Subcutaneous abdominal adipose tissue (tissue), 5 donors: Measurements from ENCODE around the gene SS18L1.
A peak's percentile ranks its signal among the peaks of the same experiment; 100 is the strongest.
"Not testable (repeated sequence)": the region's sequence is repeated elsewhere in the genome, so short reads cannot be mapped to it uniquely, and the experiment has no call there.

Source experiments
- H3K27ac ChIP-seq: one replicate; pipeline ENCODE4 v1.7.0; 2013; ENCODE audit warnings: low read depth, mild to moderate bottlenecking, inconsistent platforms, low read length, moderate library complexity
- H3K27me3 ChIP-seq, 5 donors: one replicate each; pipeline ENCODE4 v1.7.0; 2013; ENCODE audit warnings: low read length in 5 of 5, inconsistent platforms in 1 of 5; ENCODE audit not compliant: control insufficient read depth in 5 of 5, insufficient read depth in 4 of 5
- H3K36me3 ChIP-seq, 5 donors: one replicate each; pipeline ENCODE4 v1.7.0; 2013; ENCODE audit warnings: low read length in 5 of 5; ENCODE audit not compliant: control insufficient read depth in 5 of 5, insufficient read depth in 5 of 5
- H3K4me1 ChIP-seq, 5 donors: one replicate each; pipeline ENCODE4 v1.7.0; 2013; ENCODE audit warnings: low read length in 5 of 5, mild to moderate bottlenecking in 3 of 5, moderate library complexity in 1 of 5; ENCODE audit not compliant: control insufficient read depth in 5 of 5, insufficient read depth in 5 of 5
- H3K4me3 ChIP-seq, 5 donors: one replicate each; pipeline ENCODE4 v1.7.0; 2013; ENCODE audit warnings: low read length in 5 of 5, low read depth in 1 of 5
- H3K9ac ChIP-seq, 5 donors: one replicate each; pipeline ENCODE4 v1.7.0; 2013; ENCODE audit warnings: low read length in 5 of 5, mild to moderate bottlenecking in 4 of 5, moderate library complexity in 3 of 5
- H3K9me3 ChIP-seq, 5 donors: one replicate each; pipeline ENCODE4 v1.7.0; 2013; ENCODE audit warnings: low read length in 5 of 5; ENCODE audit not compliant: control insufficient read depth in 5 of 5
- donor health status: healthy.
- donor health status: healthy.
- donor health status: healthy.
- donor health status: healthy.
- donor health status: healthy.

SS18L1 gene

GRCh38 chr20:62111148-62111547 is 32.4 kb upstream of the SS18L1 start:
- Histone ChIP-seq H3K9ac (no peak overlapping the region), H3K27ac (no peak overlapping the region), H3K27me3 (peaks cover 5 to 14% (median 10%) of the 10 kb centered on the region in 5 donors), H3K4me3 (peak overlapping the region in 1 of 5 donors; percentile 36), H3K36me3 (no peaks in the 10 kb centered on the region), H3K4me1 (no peaks in the 10 kb centered on the region), H3K9me3 (peaks cover 22 to 70% (median 61%) of the 10 kb centered on the region in 5 donors)

- Histone ChIP-seq H3K36me3 (no peaks in the 10 kb centered on the region), H3K9ac (no peak overlapping the region), H3K4me1 (no peaks in the 10 kb centered on the region), H3K9me3 (peaks cover 22 to 59% (median 54%) of the 10 kb centered on the region in 5 donors), H3K27me3 (peaks cover 7 to 23% (median 14%) of the 10 kb centered on the region in 5 donors), H3K27ac (no peak overlapping the region), H3K4me3 (peak overlapping the region in 2 of 5 donors; percentile 6 to 11)
These were observed 31.2 kb upstream of the SS18L1 start for GRCh38 chr20:62112368-62112767.

GRCh38 chr20:62114894-62115293 is 28.7 kb upstream of the SS18L1 start:
- H3K4me3 ChIP-seq, result no peak overlapping the region

GRCh38 chr20:62115800-62116407 is 27.7 kb upstream of the SS18L1 start:
- not testable (repeated sequence) for H3K36me3 ChIP-seq, H3K9ac ChIP-seq, H3K4me1 ChIP-seq, H3K27ac ChIP-seq, H3K4me3 ChIP-seq
- H3K9me3 ChIP-seq, result peaks cover 10 to 28% (median 26%) of the 10 kb centered on the region in 5 donors
- H3K27me3 ChIP-seq, result peaks cover 13 to 43% (median 30%) of the 10 kb centered on the region in 5 donors

More at GRCh38 chr20:62114894-62115293, 28.7 kb upstream of the SS18L1 start:
- Histone ChIP-seq H3K27ac (no peak overlapping the region), H3K9me3 (peaks cover 11 to 36% (median 32%) of the 10 kb centered on the region in 5 donors), H3K9ac (no peak overlapping the region), H3K36me3 (no peaks in the 10 kb centered on the region), H3K4me1 (no peaks in the 10 kb centered on the region), H3K27me3 (peaks cover 13 to 43% (median 30%) of the 10 kb centered on the region in 5 donors)

- Histone ChIP-seq H3K9me3 (peaks cover 8 to 24% (median 20%) of the 10 kb centered on the region in 5 donors), H3K27ac (no peak overlapping the region)
These were observed 26.8 kb upstream of the SS18L1 start for GRCh38 chr20:62116558-62117361.

GRCh38 chr20:62117362-62117646 is 26.3 kb upstream of the SS18L1 start:
- peaks cover 8 to 18% (median 16%) of the 10 kb centered on the region in 5 donors for H3K9me3 ChIP-seq
- no peak overlapping the region for H3K9ac ChIP-seq
- H3K4me1 ChIP-seq, result peaks cover 0 to 8% (median 2%) of the 10 kb centered on the region in 5 donors
- no peaks in the 10 kb centered on the region for H3K36me3 ChIP-seq
- H3K4me3 ChIP-seq, result no peak overlapping the region
- H3K27me3 ChIP-seq, result peaks cover 13 to 40% (median 30%) of the 10 kb centered on the region in 5 donors
- no peak overlapping the region for H3K27ac ChIP-seq

More at GRCh38 chr20:62116558-62117361, 26.8 kb upstream of the SS18L1 start:
- H3K36me3 ChIP-seq, result no peaks in the 10 kb centered on the region
- no peak overlapping the region for H3K9ac ChIP-seq
- H3K4me1 ChIP-seq, result peaks cover 0 to 8% (median 2%) of the 10 kb centered on the region in 5 donors
- no peak overlapping the region for H3K4me3 ChIP-seq
- H3K27me3 ChIP-seq, result peaks cover 13 to 43% (median 30%) of the 10 kb centered on the region in 5 donors

GRCh38 chr20:62117658-62118057 is 25.9 kb upstream of the SS18L1 start:
- H3K9ac ChIP-seq, result no peak overlapping the region
- peaks cover 0 to 8% (median 2%) of the 10 kb centered on the region in 5 donors for H3K4me1 ChIP-seq
- H3K9me3 ChIP-seq, result peaks cover 5 to 15% (median 12%) of the 10 kb centered on the region in 5 donors
- no peak overlapping the region for H3K4me3 ChIP-seq
- H3K36me3 ChIP-seq, result no peaks in the 10 kb centered on the region
- no peak overlapping the region for H3K27ac ChIP-seq
- H3K27me3 ChIP-seq, result peaks cover 13 to 37% (median 29%) of the 10 kb centered on the region in 5 donors

- no peak overlapping the region for H3K4me3 ChIP-seq
- no peak overlapping the region for H3K9ac ChIP-seq
- no peaks in the 10 kb centered on the region for H3K36me3 ChIP-seq
- no peak overlapping the region for H3K27ac ChIP-seq
- H3K4me1 ChIP-seq, result peaks cover 0 to 14% (median 7%) of the 10 kb centered on the region in 5 donors
- peaks cover 8 to 33% (median 25%) of the 10 kb centered on the region in 5 donors for H3K27me3 ChIP-seq
- H3K9me3 ChIP-seq, result peaks cover 0 to 8% (median 5%) of the 10 kb centered on the region in 5 donors
These were observed 25.2 kb upstream of the SS18L1 start for GRCh38 chr20:62118113-62119043.

GRCh38 chr20:62119115-62119514 is 24.5 kb upstream of the SS18L1 start:
- Histone ChIP-seq H3K27ac (no peak overlapping the region), H3K27me3 (peaks cover 6 to 28% (median 25%) of the 10 kb centered on the region in 5 donors), H3K4me1 (peaks cover 6 to 21% (median 14%) of the 10 kb centered on the region in 5 donors), H3K9me3 (peaks cover 0 to 3% (median 0%) of the 10 kb centered on the region in 5 donors), H3K4me3 (no peak overlapping the region), H3K9ac (no peak overlapping the region), H3K36me3 (peaks cover 0 to under 1% (median 0%) of the 10 kb centered on the region in 5 donors)
